Measurements from ENCODE around the gene STXBP1. TPM values are rescaled to one million over a fixed set of nuclear protein-coding genes. Genes with fewer than 3 reads are reported as not detected.

STXBP1 gene
- total and polyA plus RNA-seq, 2 of the 8 experiments (the other 6 are each of a cell fraction or from before 2014, with no cell fraction given) = 11.5 to 60.9 TPM

DNA sequence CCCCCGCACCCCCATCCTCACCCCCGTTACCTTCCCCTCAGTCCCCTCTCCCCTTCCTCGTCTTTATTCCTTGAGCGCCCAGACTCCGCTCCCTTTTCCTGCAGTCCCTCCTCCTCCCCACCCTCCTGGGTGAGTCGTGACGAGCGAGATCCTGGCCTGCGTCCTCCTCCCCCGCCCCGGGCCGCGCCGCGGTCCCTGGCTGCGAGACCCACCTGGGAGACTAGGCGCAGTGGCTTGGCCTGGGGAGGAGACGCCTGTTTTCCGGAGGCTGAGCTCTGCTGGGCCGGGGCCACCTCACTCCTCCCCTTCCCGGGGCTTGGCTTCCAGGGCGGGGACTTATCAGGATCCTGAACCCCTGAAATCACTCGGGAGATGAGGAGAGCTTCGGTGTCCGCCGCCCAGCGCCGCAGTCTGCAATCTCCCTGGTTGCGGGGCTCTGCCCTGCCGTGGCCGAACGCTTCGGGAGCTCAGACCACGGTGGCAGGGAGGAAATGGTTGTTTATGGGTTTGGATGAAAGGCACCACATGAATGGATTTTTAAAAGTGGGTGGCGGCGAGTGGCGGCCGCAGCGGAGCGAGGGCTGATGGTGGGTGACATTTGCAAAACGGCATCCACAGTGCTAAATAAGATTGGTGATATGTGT is 984 bp downstream of the STXBP1 start:
- H3K23me2 ChIP-seq (ENCODE audit: low read depth, low read length) = peaks cover 14% of the 10 kb centered on the region
- H3K9ac ChIP-seq (replicated peaks in 1 of 4; ENCODE audit: extremely low read depth in 1 of 4, low read depth in 3 of 4, low read length in 3 of 4) = no peak overlapping the region; a peak in 1 of 7 replicates
- no peak overlapping the region for H2AFZ ChIP-seq (ENCODE audit: low read length)
- ChIA-PET POLR2A (ENCODE audit: partially characterized antibody) (interaction anchor here (0.6 to 1.7 kb wide), 9 partner anchors 9 to 169 kb away, joined by 3 to 9 read pairs (median 4); partner anchors contain the start of genes LRSAM1 and RPL12), CTCF (ENCODE audit: partially characterized antibody) (interaction anchor here (0.7 to 8.2 kb wide), 2 partner anchors 22 to 94 kb away, joined by 3 to 61 read pairs; no protein-coding TSS in a partner anchor)
- 1% methylated on average over 33 of the region's 41 CpGs; no CpG with 5 or more reads in 1 of the 2 experiments for WGBS, 2 experiments (ENCODE audit: extremely low coverage in 1 of 2, insufficient coverage in 1 of 2, insufficient read length in 1 of 2, insufficient replicate concordance in 2 of 2, low coverage in 1 of 2, low lambda C conversion rate in 2 of 2, missing lambda C conversion rate in 1 of 2)
- H3K23ac ChIP-seq (ENCODE audit: insufficient read length) = no peak overlapping the region
- no peaks in the 10 kb centered on the region for H3K79me1 ChIP-seq (ENCODE audit: low read depth, low read length)
- peak overlapping the region; percentile 65; the same call in 1 of the 2 replicates for H4K8ac ChIP-seq (ENCODE audit: extremely low read depth, insufficient read depth, low read length)
- DNase-seq (ENCODE audit: low read depth in 1 of 2, low spot score in 2 of 2) = peak in 1 of 2 experiments; percentile 80
- H3K36me3 ChIP-seq (ENCODE audit: control insufficient read depth in 2 of 4, insufficient read depth in 4 of 4, low read length in 3 of 4) = no peaks in the 10 kb centered on the region
- no peak overlapping the region for H2AK5ac ChIP-seq (ENCODE audit: low read depth, low read length)
- H3K4me2 ChIP-seq (ENCODE audit: insufficient read depth in 1 of 2, low read depth in 2 of 2, low read length in 2 of 2) = peak overlapping the region; percentile 73 to 95
- H4K20me1 ChIP-seq (replicated peaks in 1 of 2; ENCODE audit: control insufficient read depth in 1 of 2, insufficient read depth in 2 of 2, low read length in 2 of 2) = no peaks in the 10 kb centered on the region
- no peaks in the 10 kb centered on the region for H3K9me3 ChIP-seq (ENCODE audit: insufficient read depth in 2 of 2, low read depth in 1 of 2, low read length in 1 of 2)
- no peak overlapping the region for H3K56ac ChIP-seq (replicated peaks; ENCODE audit: insufficient read length, low read depth, low read length)
- H3K18ac ChIP-seq (ENCODE audit: extremely low read depth, low read length) = no peak overlapping the region; the same call in 1 of the 2 replicates
- H2BK20ac ChIP-seq (ENCODE audit: low read length) = no peak overlapping the region
- H3K4me3 ChIP-seq (ENCODE audit: extremely low read depth in 1 of 4, insufficient read depth in 2 of 4, low read depth in 3 of 4, low read length in 4 of 4) = peak overlapping the region; percentile 70 to 94 (median 80)
- H3K79me2 ChIP-seq (ENCODE audit: control insufficient read depth in 1 of 2, insufficient read depth in 2 of 2, low read length in 2 of 2) = peaks cover 0 to 19% of the 10 kb centered on the region in 2 experiments; a peak in 2 of 4 replicates
- H3K27me3 ChIP-seq (replicated peaks in 1 of 4; ENCODE audit: control insufficient read depth in 3 of 4, extremely low read depth in 1 of 4, insufficient read depth in 3 of 4, low read length in 3 of 4) = peaks cover 0 to 13% (median 6%) of the 10 kb centered on the region in 4 experiments; a peak in 4 of 7 replicates
- H2BK120ac ChIP-seq (replicated peaks; ENCODE audit: low read depth, low read length) = no peak overlapping the region
- no peak overlapping the region for H3K4ac ChIP-seq (replicated peaks; ENCODE audit: insufficient read length, low read depth, low read length)
- H2BK15ac ChIP-seq (ENCODE audit: low read length) = no peak overlapping the region
- no peak overlapping the region for H3K14ac ChIP-seq (ENCODE audit: insufficient read length)
- no peak overlapping the region for H4K5ac ChIP-seq (ENCODE audit: insufficient read length, low read depth, low read length)
- no peak overlapping the region for H2BK12ac ChIP-seq (ENCODE audit: low read depth, low read length)
- 0 out of 2 replicates have a peak overlapping the region, but pooled peaks have one; percentile 24 for H2BK5ac ChIP-seq (ENCODE audit: low read depth, low read length)
- FAIRE-seq = no peak
- no peak overlapping the region for H4K91ac ChIP-seq (replicated peaks; ENCODE audit: insufficient read length, low read length)
- no peak overlapping the region for H3K27ac ChIP-seq (ENCODE audit: low read depth, low read length)
- H3K4me1 ChIP-seq (replicated peaks in 1 of 4; ENCODE audit: control insufficient read depth in 3 of 4, insufficient read depth in 4 of 4, low read length in 3 of 4) = peaks cover 0 to 10% (median 3%) of the 10 kb centered on the region in 4 experiments; a peak in 4 of 7 replicates
- 0 out of 4 replicates have a peak, but pooled peaks of 1 of the 2 experiments have one; percentile 15 for TF ChIP-seq SIN3A (conservative IDR thresholded peaks at IDR 0.05 in 1 of 2, IDR thresholded peaks at IDR 0.05 in 1 of 2; ENCODE audit: low read depth in 1 of 2, low read length in 2 of 2)
- TF ChIP-seq CTBP2 (IDR thresholded peaks at IDR 0.05; ENCODE audit: borderline replicate concordance, insufficient read depth, insufficient read length, low read length) = peak; percentile 28
- TF ChIP-seq RNF2 (IDR thresholded peaks at IDR 0.05; ENCODE audit: borderline replicate concordance, low read depth, low read length, missing control alignments, poor library complexity, severe bottlenecking) = peak; percentile 33
- TF ChIP-seq POU5F1 (IDR thresholded peaks at IDR 0.05; ENCODE audit: low read depth, low read length) = no peak
- TF ChIP-seq ASH2L (IDR thresholded peaks at IDR 0.05; ENCODE audit: low read length) = peak; percentile 54
- TF ChIP-seq JUND (IDR thresholded peaks at IDR 0.05; ENCODE audit: low read length) = no peak
- peak; percentile 89; the same call in 1 of the 2 replicates for TF ChIP-seq KDM1A (IDR thresholded peaks at IDR 0.05; ENCODE audit: borderline replicate concordance, low read length)
- TF ChIP-seq KDM4A (IDR thresholded peaks at IDR 0.05; ENCODE audit: low read depth, low read length, severe bottlenecking) = peak; percentile 52
- TF ChIP-seq, protein P1, sequence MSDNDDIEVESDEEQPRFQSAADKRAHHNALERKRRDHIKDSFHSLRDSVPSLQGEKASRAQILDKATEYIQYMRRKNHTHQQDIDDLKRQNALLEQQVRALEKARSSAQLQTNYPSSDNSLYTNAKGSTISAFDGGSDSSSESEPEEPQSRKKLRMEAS (IDR thresholded peaks at IDR 0.05) = no peak
- 0 out of 2 replicates have a peak, but pooled peaks have one; percentile 1 for TF ChIP-seq EGR1 (IDR thresholded peaks at IDR 0.05; ENCODE audit: borderline replicate concordance, low read depth, low read length)
